Endothelial cell of umbilical vein (primary cell): ENCODE data around the gene TCP11. TPM values are rescaled to one million over a fixed set of nuclear protein-coding genes. Genes with fewer than 3 reads are reported as not detected.

Source experiments
- BruUV-seq: library from RNA; stranded (reverse); fragments of 400-500 nt; replicated peaks from 2 replicates; lab custom pipeline; 2021; lab: Mats Ljungman, UMichigan
- CTCF ChIA-PET: fragments of 300-600, 350-600 bp; sonication (Branson Sonifier 250); formaldehyde crosslinking; loops from one replicate; lab custom pipeline; 2021; ENCODE audit warnings: antibody characterized with exemption, inconsistent platforms; lab: Charles Lee
- POLR2A ChIA-PET: fragments of 300-600, 350-600 bp; sonication (Branson Sonifier 250); formaldehyde crosslinking; loops from one replicate; lab custom pipeline; 2021; ENCODE audit warnings: antibody characterized with exemption, inconsistent platforms; lab: Charles Lee
- DNase-seq: peaks from one replicate; pipeline ENCODE4 v3.0.0-alpha.2; 2011; ENCODE audit warnings: low read depth, low spot score
- FAIRE-seq: peaks from 2 replicates; lab custom pipeline; 2011; peaks lifted over from hg19 to GRCh38; lab: Jason Lieb, UNC
- H2AFZ ChIP-seq: 2 replicates; pipeline ENCODE4 v1.6.0; 2012; ENCODE audit warnings: low read depth, low read length, control low read depth, inconsistent platforms
- H3K27ac ChIP-seq: 2 replicates; pipeline ENCODE4 v1.5.1; 2011; ENCODE audit warnings: low read depth, mild to moderate bottlenecking, control low read depth, low read length, moderate library complexity; ENCODE audit not compliant: insufficient read depth
- H3K27me3 ChIP-seq, 2 experiments: 2 replicates each; pipeline versions ENCODE4 v1.6.0 to v1.6.1; 2011; ENCODE audit warnings: low read length in 2 of 2, mixed read lengths in 1 of 2; ENCODE audit not compliant: control insufficient read depth in 2 of 2, insufficient read depth in 2 of 2
- H3K36me3 ChIP-seq, 2 experiments: 2 replicates in 1 of 2; 3 replicates in 1 of 2; pipeline ENCODE4 v1.5.1; 2011; ENCODE audit warnings: low read length in 2 of 2, mild to moderate bottlenecking in 1 of 2, moderate library complexity in 1 of 2; ENCODE audit not compliant: control insufficient read depth in 2 of 2, insufficient read depth in 2 of 2; ENCODE audit errors: extremely low read depth in 1 of 2
- H3K4me1 ChIP-seq: 3 replicates; pipeline ENCODE4 v1.5.1; 2011; ENCODE audit warnings: mild to moderate bottlenecking, low read length; ENCODE audit not compliant: control insufficient read depth, insufficient read depth; ENCODE audit errors: extremely low read depth
- H3K4me2 ChIP-seq: 2 replicates; pipeline ENCODE4 v1.6.1; 2011; ENCODE audit warnings: low read length, control low read depth, mixed read lengths; ENCODE audit not compliant: insufficient read depth
- H3K4me3 ChIP-seq, 3 experiments: fragments of 200-600 bp in 1 of 3; sonication (generic), shearing (Covaris generic) in 1 of 3; replicated peaks in 1 of 3; 2 replicates each; pipeline ENCODE4 v1.5.1; 2011 to 2016; ENCODE audit warnings: control low read depth in 3 of 3, low read length in 3 of 3, mild to moderate bottlenecking in 2 of 3, inconsistent platforms in 1 of 3, low read depth in 1 of 3, moderate library complexity in 1 of 3; ENCODE audit not compliant: insufficient read depth in 1 of 3
- H3K79me2 ChIP-seq: 2 replicates; pipeline ENCODE4 v1.6.0; 2012; ENCODE audit warnings: low read length, inconsistent platforms; ENCODE audit not compliant: control insufficient read depth, insufficient read depth
- H3K9ac ChIP-seq: replicated peaks from 2 replicates; pipeline ENCODE3; 2011; ENCODE audit warnings: low read length, control low read depth; ENCODE audit not compliant: insufficient read depth; ENCODE audit errors: extremely low read depth
- H3K9me1 ChIP-seq: replicated peaks from 3 replicates; pipeline ENCODE4 v1.6.0; 2011; ENCODE audit warnings: mild to moderate bottlenecking, low read length; ENCODE audit not compliant: control insufficient read depth, insufficient read depth; ENCODE audit errors: extremely low read depth
- H3K9me3 ChIP-seq: replicated peaks from 2 replicates; pipeline ENCODE4 v1.5.1; 2012; ENCODE audit warnings: low read length, inconsistent platforms; ENCODE audit not compliant: control insufficient read depth, insufficient read depth
- H4K20me1 ChIP-seq: replicated peaks from 2 replicates; pipeline ENCODE3; 2011; ENCODE audit warnings: mild to moderate bottlenecking, low read length; ENCODE audit not compliant: control insufficient read depth, insufficient read depth; ENCODE audit errors: extremely low read depth
- CTCF ChIP-seq, 2 donors: IDR thresholded peaks; 1 replicate in 1 of 2; 2 replicates in 1 of 2; pipeline ENCODE4 v1.5.1; 2011; ENCODE audit warnings: low read length in 2 of 2, mild to moderate bottlenecking in 2 of 2, moderate library complexity in 2 of 2, control low read depth in 1 of 2, inconsistent platforms in 1 of 2, low read depth in 1 of 2; ENCODE audit not compliant: insufficient read depth in 1 of 2; ENCODE audit errors: extremely low read depth in 1 of 2
- EZH2 ChIP-seq: IDR thresholded peaks from 2 replicates; pipeline ENCODE4 v1.6.1; 2012; ENCODE audit warnings: borderline replicate concordance, low read depth, mild to moderate bottlenecking, moderate library complexity, low read length, inconsistent platforms; ENCODE audit not compliant: severe bottlenecking
- FOS ChIP-seq: IDR thresholded peaks from 2 replicates; pipeline ENCODE4 v1.6.1; 2011; ENCODE audit warnings: mild to moderate bottlenecking, low read length, moderate library complexity, borderline replicate concordance; ENCODE audit not compliant: insufficient read depth
- GATA2 ChIP-seq: IDR thresholded peaks from 2 replicates; pipeline ENCODE4 v1.7.0; 2011; ENCODE audit warnings: low read depth, mild to moderate bottlenecking, moderate library complexity, mixed read lengths, low read length; ENCODE audit not compliant: insufficient read length, insufficient read depth
- JUN ChIP-seq: IDR thresholded peaks from 2 replicates; pipeline ENCODE4 v1.6.1; 2011; ENCODE audit warnings: borderline replicate concordance, low read depth; ENCODE audit not compliant: insufficient read length, insufficient read depth
- MYC ChIP-seq: IDR thresholded peaks from one replicate; pipeline ENCODE4 v1.6.1; 2011; ENCODE audit warnings: mild to moderate bottlenecking, low read depth, low read length
- POLR2A ChIP-seq: IDR thresholded peaks from 2 replicates; pipeline ENCODE4 v1.6.1; 2012; ENCODE audit warnings: low read depth, mild to moderate bottlenecking, control low read depth, low read length
- POLR2AphosphoS5 ChIP-seq: IDR thresholded peaks from 2 replicates; pipeline ENCODE4 v1.6.1; 2012; ENCODE audit warnings: low read depth, mild to moderate bottlenecking, control low read depth, low read length, moderate library complexity; ENCODE audit not compliant: insufficient read depth
- dilution Hi-C: fragments of 300-500 bp; cut with MboI; formaldehyde crosslinking; loops from one replicate; pipeline ENCODE4 v1.15.0; 2019; ENCODE audit warnings: low sequenced_read_pairs; ENCODE audit not compliant: extremely low pct_ligation_motif_present
- intact Hi-C: fragments of 100-400 bp; cut with micrococcal nuclease; formaldehyde crosslinking; loops from one replicate; pipeline ENCODE4 v1.10.0; 2022
- polyA plus RNA-seq, 4 experiments: library from polyadenylated mRNA; depleted of rRNA in 3 of 4; stranded (reverse) in 3 of 4; unstranded in 1 of 4; fragments of >200 nt; gene quantifications; 2 replicates each; pipeline versions ENCODE4 v1.2.1 to v1.2.3, GENCODE V29; 2011 to 2012; ENCODE audit warnings: missing spikeins in 1 of 4
- total RNA-seq: library from RNA; stranded (reverse); gene quantifications from 2 replicates; pipeline ENCODE4 v1.2.3, GENCODE V29; 2021
- TF ChIP-seq, protein P1 (sequence below): IDR thresholded peaks from 2 replicates; pipeline ENCODE4 v1.6.1; 2011; ENCODE audit not compliant: insufficient read depth, insufficient read length

The TCP11 gene
- total and polyA plus RNA-seq, 2 donors (not counting 3 experiments of a cell fraction or from before 2014, with no cell fraction given) = 0.18 TPM; not detected in 1

- CTCF ChIA-PET = interaction anchor here (2.0 to 2.1 kb wide), 2 partner anchors 11 to 82 kb away, joined by 7 to 12 read pairs; no protein-coding TSS in a partner anchor
- Histone ChIP-seq H3K27ac (no peak overlapping the region), H3K36me3 (peaks cover 2 to 21% of the 10 kb centered on the region in 2 experiments), H3K4me2 (no peak overlapping the region), H3K4me3 (no peak overlapping the region), H3K9me1 (no peaks in the 10 kb centered on the region), H3K79me2 (no peaks in the 10 kb centered on the region), H4K20me1 (no peaks in the 10 kb centered on the region), H2AFZ (no peak overlapping the region), H3K4me1 (no peaks in the 10 kb centered on the region), H3K9me3 (no peaks in the 10 kb centered on the region), H3K27me3 (no peaks in the 10 kb centered on the region), H3K9ac (no peak overlapping the region)
- POLR2A ChIA-PET = no interaction called here
- intact Hi-C loops = no loop called here
- DNase-seq (no peak), FAIRE-seq (no peak)
- TF ChIP-seq EZH2 (no peak), FOS (no peak), JUN (no peak), MYC (no peak), POLR2AphosphoS5 (no peak), CTCF (IDR thresholded peaks at IDR 0.05; ENCODE audit: extremely low read depth in 1 of 2, insufficient read depth in 1 of 2, low read depth in 1 of 2, low read length in 2 of 2) (no peak), POLR2A (no peak), GATA2 (no peak)
- TF ChIP-seq, protein P1, sequence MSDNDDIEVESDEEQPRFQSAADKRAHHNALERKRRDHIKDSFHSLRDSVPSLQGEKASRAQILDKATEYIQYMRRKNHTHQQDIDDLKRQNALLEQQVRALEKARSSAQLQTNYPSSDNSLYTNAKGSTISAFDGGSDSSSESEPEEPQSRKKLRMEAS = no peak
- dilution Hi-C loops = no loop called here
- BruUV-seq = no TSS peak
Measured at GRCh38 chr6:35068644-35069043, 72.5 kb downstream of the TCP11 start.
